MM.1S (cell line): ENCODE data around the gene SH3RF1.

Experiments
- EZH2phosphoT487 ChIP-seq: fragments of 300-600 bp; sonication (generic); IDR thresholded peaks from 2 replicates; pipeline ENCODE4 v1.6.1; 2018; ENCODE audit warnings: antibody characterized with exemption, low read length
- TF ChIP-seq, protein P1 (sequence below): fragments of 300-600 bp; sonication (generic); IDR thresholded peaks from 2 replicates; pipeline ENCODE4 v1.5.1; 2016; ENCODE audit warnings: antibody characterized with exemption, low read length, mixed read lengths

DNA sequence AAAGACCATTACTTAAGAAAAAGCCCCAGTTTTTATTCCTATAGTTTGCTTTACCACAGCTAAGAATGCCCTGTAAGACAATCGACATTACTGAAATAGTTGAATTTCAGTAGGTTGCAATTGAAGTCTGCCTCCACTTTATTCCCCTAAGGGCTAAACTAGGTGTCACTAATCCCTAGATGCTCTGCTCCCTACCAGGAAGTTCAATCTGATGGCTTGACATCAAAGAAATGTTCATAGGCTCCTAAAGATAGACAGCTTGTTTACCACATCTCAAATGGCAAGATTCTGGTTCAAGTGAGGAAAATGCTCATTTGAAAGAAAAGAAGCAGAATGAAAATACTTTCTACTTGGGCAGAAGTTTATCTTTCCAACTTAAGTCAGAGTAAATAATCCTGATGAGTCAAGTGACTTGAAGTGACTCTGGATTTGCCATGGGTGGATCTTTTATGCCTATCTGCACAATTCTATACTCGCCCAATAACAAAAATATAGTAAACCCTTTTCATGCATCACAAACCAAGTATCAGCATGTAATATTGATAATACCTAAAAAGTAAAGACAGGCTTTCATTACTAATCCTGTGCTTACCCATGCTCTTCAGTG, 117.2 kb downstream of the SH3RF1 start:
- TF ChIP-seq, protein P1, sequence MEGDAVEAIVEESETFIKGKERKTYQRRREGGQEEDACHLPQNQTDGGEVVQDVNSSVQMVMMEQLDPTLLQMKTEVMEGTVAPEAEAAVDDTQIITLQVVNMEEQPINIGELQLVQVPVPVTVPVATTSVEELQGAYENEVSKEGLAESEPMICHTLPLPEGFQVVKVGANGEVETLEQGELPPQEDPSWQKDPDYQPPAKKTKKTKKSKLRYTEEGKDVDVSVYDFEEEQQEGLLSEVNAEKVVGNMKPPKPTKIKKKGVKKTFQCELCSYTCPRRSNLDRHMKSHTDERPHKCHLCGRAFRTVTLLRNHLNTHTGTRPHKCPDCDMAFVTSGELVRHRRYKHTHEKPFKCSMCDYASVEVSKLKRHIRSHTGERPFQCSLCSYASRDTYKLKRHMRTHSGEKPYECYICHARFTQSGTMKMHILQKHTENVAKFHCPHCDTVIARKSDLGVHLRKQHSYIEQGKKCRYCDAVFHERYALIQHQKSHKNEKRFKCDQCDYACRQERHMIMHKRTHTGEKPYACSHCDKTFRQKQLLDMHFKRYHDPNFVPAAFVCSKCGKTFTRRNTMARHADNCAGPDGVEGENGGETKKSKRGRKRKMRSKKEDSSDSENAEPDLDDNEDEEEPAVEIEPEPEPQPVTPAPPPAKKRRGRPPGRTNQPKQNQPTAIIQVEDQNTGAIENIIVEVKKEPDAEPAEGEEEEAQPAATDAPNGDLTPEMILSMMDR, result no peak
- TF ChIP-seq EZH2phosphoT487, result no peak
